ENCODE measurements around the gene RELCH.

RELCH gene

DNA sequence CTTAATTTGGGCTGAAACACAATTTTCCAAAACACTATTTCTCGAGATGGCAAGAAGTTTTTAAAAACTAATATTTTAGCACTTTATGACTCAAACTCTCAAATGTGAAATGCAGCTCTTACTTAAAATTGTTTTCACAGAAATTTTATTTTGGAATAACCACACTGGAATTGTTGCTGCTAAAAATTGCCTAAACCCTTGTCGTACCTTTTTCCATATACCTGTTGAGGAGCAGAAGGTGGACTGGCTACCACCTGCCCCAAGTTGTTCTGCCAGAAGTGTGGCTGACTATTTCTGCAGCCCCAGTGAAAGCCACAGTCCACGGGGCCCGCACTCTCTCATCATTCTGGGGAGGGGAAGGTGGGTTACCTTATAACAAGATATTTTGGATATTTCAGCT lies 161.4 kb downstream of the RELCH start:
- no peak for TF ChIP-seq SIN3A (IDR thresholded peaks at IDR 0.05; ENCODE audit: borderline replicate concordance, insufficient read depth, low read length)
- TF ChIP-seq REST (IDR thresholded peaks at IDR 0.05; ENCODE audit: insufficient read depth in 1 of 2, low read depth in 2 of 2, low read length in 2 of 2): no peak
- no peak for TF ChIP-seq TAF1 (IDR thresholded peaks at IDR 0.05; ENCODE audit: borderline replicate concordance, insufficient read depth, low read length)
- no peak for TF ChIP-seq FOXP2 (optimal IDR thresholded peaks at IDR 0.05; ENCODE audit: borderline replicate concordance, extremely low read depth, extremely low read length, insufficient read depth)
- no peak for TF ChIP-seq POLR2AphosphoS5 (IDR thresholded peaks at IDR 0.05; ENCODE audit: low read depth, low read length)

DNA sequence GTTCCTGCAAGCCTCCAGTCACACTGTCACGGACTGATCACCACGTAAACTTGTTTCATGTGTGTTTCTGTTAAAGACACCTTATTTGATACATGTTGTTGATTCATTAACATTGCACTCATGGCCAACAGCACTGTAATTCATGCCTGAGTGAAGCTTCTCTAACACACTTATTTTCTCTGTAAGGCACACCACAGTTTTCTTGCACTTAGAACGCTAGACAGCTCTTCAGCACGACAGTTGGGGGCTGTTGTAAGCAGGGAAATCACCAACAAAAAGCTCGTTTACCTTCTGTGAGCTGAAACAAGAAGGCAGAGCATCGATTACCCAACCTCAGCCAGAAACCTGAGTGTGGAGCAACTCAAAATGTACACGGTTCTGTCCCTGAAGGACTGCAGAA lies 166.1 kb downstream of the RELCH start:
- no peak for TF ChIP-seq REST (IDR thresholded peaks at IDR 0.05; ENCODE audit: insufficient read depth in 1 of 2, low read depth in 2 of 2, low read length in 2 of 2)
- TF ChIP-seq TAF1 (IDR thresholded peaks at IDR 0.05; ENCODE audit: borderline replicate concordance, insufficient read depth, low read length): no peak
- TF ChIP-seq FOXP2 (optimal IDR thresholded peaks at IDR 0.05; ENCODE audit: borderline replicate concordance, extremely low read depth, extremely low read length, insufficient read depth): no peak
- TF ChIP-seq SIN3A (IDR thresholded peaks at IDR 0.05; ENCODE audit: borderline replicate concordance, insufficient read depth, low read length): no peak
- no peak for TF ChIP-seq POLR2AphosphoS5 (IDR thresholded peaks at IDR 0.05; ENCODE audit: low read depth, low read length)

GRCh38 chr18:62354151-62354550 lies 167.1 kb downstream of the RELCH start:
- no peak for TF ChIP-seq FOXP2 (optimal IDR thresholded peaks at IDR 0.05; ENCODE audit: borderline replicate concordance, extremely low read depth, extremely low read length, insufficient read depth)
- TF ChIP-seq POLR2AphosphoS5 (IDR thresholded peaks at IDR 0.05; ENCODE audit: low read depth, low read length): no peak
- TF ChIP-seq TAF1 (IDR thresholded peaks at IDR 0.05; ENCODE audit: borderline replicate concordance, insufficient read depth, low read length): no peak
- no peak for TF ChIP-seq REST (IDR thresholded peaks at IDR 0.05; ENCODE audit: insufficient read depth in 1 of 2, low read depth in 2 of 2, low read length in 2 of 2)
- no peak for TF ChIP-seq SIN3A (IDR thresholded peaks at IDR 0.05; ENCODE audit: borderline replicate concordance, insufficient read depth, low read length)

DNA sequence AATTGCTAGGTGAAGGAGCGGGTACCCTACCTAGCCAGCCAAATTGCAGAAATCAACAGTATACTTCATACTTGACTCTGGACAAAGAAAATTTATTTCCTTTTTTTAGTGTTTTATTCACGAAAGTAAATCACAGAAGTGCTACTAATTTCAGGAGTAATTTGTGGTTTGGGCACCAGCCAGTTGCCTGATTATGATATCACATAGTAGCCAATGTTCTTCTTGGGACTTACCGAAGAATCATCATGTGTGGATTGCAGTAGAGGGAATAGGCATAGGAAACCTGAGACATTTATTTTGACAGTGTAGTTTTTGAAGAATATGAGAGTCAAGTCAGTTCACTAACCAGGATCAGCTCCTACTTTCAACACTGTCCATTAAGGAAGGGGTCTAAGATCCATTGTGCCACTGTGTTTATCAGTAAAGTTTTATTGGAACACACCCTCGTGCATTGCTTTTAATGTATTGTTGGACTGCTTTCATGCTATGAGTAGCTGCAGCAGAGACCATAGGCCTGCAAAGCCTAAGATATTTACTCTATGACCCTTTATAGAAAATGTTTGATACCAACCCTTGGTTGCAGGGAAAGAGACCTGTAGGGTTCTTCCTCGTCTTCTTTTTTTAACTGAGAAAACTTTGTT lies 170.1 kb downstream of the RELCH start:
- TF ChIP-seq TAF1 (IDR thresholded peaks at IDR 0.05; ENCODE audit: borderline replicate concordance, insufficient read depth, low read length) (no peak), FOXP2 (optimal IDR thresholded peaks at IDR 0.05; ENCODE audit: borderline replicate concordance, extremely low read depth, extremely low read length, insufficient read depth) (no peak), SIN3A (IDR thresholded peaks at IDR 0.05; ENCODE audit: borderline replicate concordance, insufficient read depth, low read length) (no peak), POLR2AphosphoS5 (IDR thresholded peaks at IDR 0.05; ENCODE audit: low read depth, low read length) (no peak), REST (IDR thresholded peaks at IDR 0.05; ENCODE audit: insufficient read depth in 1 of 2, low read depth in 2 of 2, low read length in 2 of 2) (no peak)
